H1 (cell line): ENCODE data around the gene NIPAL1. TPM values are rescaled to one million over a fixed set of nuclear protein-coding genes. Genes with fewer than 3 reads are reported as not detected.

Source experiments
- POU5F1 ChIP-seq: IDR thresholded peaks from 2 replicates; pipeline ENCODE4 v1.6.1; 2011; ENCODE audit warnings: low read depth, mild to moderate bottlenecking, low read length, moderate library complexity
- TEAD4 ChIP-seq: IDR thresholded peaks from 2 replicates; pipeline ENCODE4 v1.6.1; 2012; ENCODE audit warnings: low read depth, low read length, inconsistent platforms, mixed read lengths
- ZNF274 ChIP-seq: IDR thresholded peaks from 2 replicates; pipeline ENCODE4 v1.7.0; 2012; ENCODE audit warnings: low read length, borderline replicate concordance; ENCODE audit errors: extremely low read depth
- polyA plus RNA-seq, 7 experiments: library from polyadenylated mRNA; depleted of rRNA in 3 of 7; stranded (reverse) in 5 of 7; unstranded in 2 of 7; fragments of >200 nt in 5 of 7; fragments of 200-250 nt in 2 of 7; gene quantifications; 1 replicate in 5 of 7; 2 replicates in 1 of 7; 4 replicates in 1 of 7; pipeline versions ENCODE4 v1.2.1 to v1.2.3, GENCODE V29; 2011 to 2013; ENCODE audit warnings: missing spikeins in 2 of 7, mixed read lengths in 2 of 7
- total RNA-seq: library from RNA; stranded (reverse); fragmentation: NEBNext Ultra II Directional; extraction: Animal tissue kit (Norgen Biotek cat#: 25700); gene quantifications from 2 replicates; pipeline ENCODE4 v1.2.1, GENCODE V29; 2021

The NIPAL1 gene
- total and polyA plus RNA-seq, 2 of the 8 experiments (the other 6 are each of a cell fraction or from before 2014, with no cell fraction given) = 1.4 to 4.9 TPM

DNA sequence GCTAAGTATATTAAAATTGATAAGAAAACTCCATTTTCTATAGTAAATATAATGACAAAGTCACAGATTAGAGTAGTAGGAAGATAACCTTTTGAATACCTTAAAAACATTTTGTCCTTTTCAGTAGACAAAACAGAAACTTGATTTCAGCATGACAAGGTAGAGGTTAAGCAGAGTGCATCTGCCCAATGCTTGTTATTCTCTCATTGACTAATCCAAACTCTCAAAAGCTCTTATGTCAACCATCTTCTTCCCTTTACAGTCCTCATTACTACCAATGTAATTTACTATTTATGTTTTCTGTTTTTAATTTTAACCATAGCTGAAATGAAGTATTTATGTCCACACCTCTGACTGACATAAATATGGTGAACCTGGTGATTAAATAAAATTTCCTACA, 11.1 kb downstream of the NIPAL1 start (continued):
- TF ChIP-seq POU5F1 (no peak), TEAD4 (no peak), ZNF274 (no peak)
